HL-60 (cell line): ENCODE measurements around the gene CHRNA1.

Experiments used
- DNase-seq, 2 experiments: peaks; one replicate each; pipeline ENCODE4 v3.0.0-alpha.2; 2010 to 2020; ENCODE audit warnings: low read depth in 1 of 2, low spot score in 1 of 2
- H3K27ac ChIP-seq: fragments of 250-450 bp; sonication (Bioruptor Pico); replicated peaks from 2 replicates; pipeline ENCODE4 v1.5.1; 2020; ENCODE audit warnings: mild to moderate bottlenecking, moderate library complexity
- H3K27me3 ChIP-seq: fragments of 250-450 bp; sonication (Bioruptor Pico); 2 replicates; pipeline ENCODE4 v1.5.1; 2021; ENCODE audit warnings: mild to moderate bottlenecking, moderate library complexity; ENCODE audit not compliant: insufficient read depth, poor library complexity, severe bottlenecking
- H3K4me3 ChIP-seq: replicated peaks from 2 replicates; pipeline ENCODE4 v1.5.1; 2011; ENCODE audit warnings: mild to moderate bottlenecking, control low read depth, low read length; ENCODE audit not compliant: insufficient read depth
- GABPA ChIP-seq: IDR thresholded peaks from 2 replicates; pipeline ENCODE4 v1.6.1; 2012; ENCODE audit warnings: low read depth
- POLR2AphosphoS5 ChIP-seq: IDR thresholded peaks from 2 replicates; pipeline ENCODE4 v1.6.1; 2012; ENCODE audit warnings: low read depth
- REST ChIP-seq: IDR thresholded peaks from 2 replicates; pipeline ENCODE4 v1.6.1; 2012; ENCODE audit warnings: low read depth; ENCODE audit not compliant: insufficient replicate concordance
- SPI1 ChIP-seq: IDR thresholded peaks from 2 replicates; pipeline ENCODE4 v1.6.1; 2012; ENCODE audit warnings: low read depth, mild to moderate bottlenecking, borderline replicate concordance
- TF ChIP-seq, protein P1 (sequence below): IDR thresholded peaks from one replicate; pipeline ENCODE4 v1.5.1; 2011; ENCODE audit warnings: low read length, control low read depth, inconsistent platforms; ENCODE audit not compliant: insufficient read depth

Gene CHRNA1

DNA sequence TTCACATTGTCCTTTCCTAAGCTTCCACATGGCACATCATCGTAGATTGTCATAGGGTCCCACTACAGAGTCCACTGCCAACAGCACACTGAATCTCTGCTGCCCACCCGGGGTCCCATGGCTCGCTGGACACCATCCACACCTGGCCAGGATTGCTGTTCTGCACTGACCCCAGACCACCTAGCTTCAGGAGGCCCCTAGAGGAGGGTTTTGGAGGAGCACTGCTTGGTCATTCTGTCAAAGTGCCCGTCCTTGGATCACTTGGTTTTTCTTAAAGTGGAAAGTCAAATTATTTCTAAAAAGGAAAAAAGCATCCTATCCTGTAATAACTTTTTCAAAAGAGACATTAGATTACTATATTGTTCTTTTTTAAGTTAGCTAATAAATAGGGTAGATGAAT lies 59.0 kb downstream of the CHRNA1 start:
- H3K4me3 ChIP-seq, result no peak overlapping the region
- peak overlapping the region; percentile 18; the same call in 1 of the 2 replicates for H3K27ac ChIP-seq
- no peaks in the 10 kb centered on the region for H3K27me3 ChIP-seq
- DNase-seq, result no peak
- no peak for TF ChIP-seq GABPA
- TF ChIP-seq REST, result no peak
- no peak for TF ChIP-seq SPI1
- TF ChIP-seq, protein P1, sequence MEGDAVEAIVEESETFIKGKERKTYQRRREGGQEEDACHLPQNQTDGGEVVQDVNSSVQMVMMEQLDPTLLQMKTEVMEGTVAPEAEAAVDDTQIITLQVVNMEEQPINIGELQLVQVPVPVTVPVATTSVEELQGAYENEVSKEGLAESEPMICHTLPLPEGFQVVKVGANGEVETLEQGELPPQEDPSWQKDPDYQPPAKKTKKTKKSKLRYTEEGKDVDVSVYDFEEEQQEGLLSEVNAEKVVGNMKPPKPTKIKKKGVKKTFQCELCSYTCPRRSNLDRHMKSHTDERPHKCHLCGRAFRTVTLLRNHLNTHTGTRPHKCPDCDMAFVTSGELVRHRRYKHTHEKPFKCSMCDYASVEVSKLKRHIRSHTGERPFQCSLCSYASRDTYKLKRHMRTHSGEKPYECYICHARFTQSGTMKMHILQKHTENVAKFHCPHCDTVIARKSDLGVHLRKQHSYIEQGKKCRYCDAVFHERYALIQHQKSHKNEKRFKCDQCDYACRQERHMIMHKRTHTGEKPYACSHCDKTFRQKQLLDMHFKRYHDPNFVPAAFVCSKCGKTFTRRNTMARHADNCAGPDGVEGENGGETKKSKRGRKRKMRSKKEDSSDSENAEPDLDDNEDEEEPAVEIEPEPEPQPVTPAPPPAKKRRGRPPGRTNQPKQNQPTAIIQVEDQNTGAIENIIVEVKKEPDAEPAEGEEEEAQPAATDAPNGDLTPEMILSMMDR, result no peak
- TF ChIP-seq POLR2AphosphoS5, result no peak

- Histone ChIP-seq H3K27me3 (no peaks in the 10 kb centered on the region), H3K27ac (peak overlapping the region; percentile 39), H3K4me3 (no peak overlapping the region)
- peak in 1 of 2 experiments; percentile 68 for DNase-seq
- TF ChIP-seq, protein P1, result no peak
- TF ChIP-seq SPI1, result no peak
- no peak for TF ChIP-seq POLR2AphosphoS5
- no peak for TF ChIP-seq REST
- TF ChIP-seq GABPA, result no peak
Measured at GRCh38 chr2:174704642-174705041, 59.6 kb downstream of the CHRNA1 start.

GRCh38 chr2:174704061-174704460 lies 60.2 kb downstream of the CHRNA1 start:
- no peaks in the 10 kb centered on the region for H3K27me3 ChIP-seq
- DNase-seq, result peak in 1 of 2 experiments; percentile 60
- TF ChIP-seq POLR2AphosphoS5 (no peak), SPI1 (peak; percentile 33; the same call in 1 of the 2 replicates)
- peak overlapping the region; percentile 39 for H3K27ac ChIP-seq
- no peak overlapping the region for H3K4me3 ChIP-seq

DNA sequence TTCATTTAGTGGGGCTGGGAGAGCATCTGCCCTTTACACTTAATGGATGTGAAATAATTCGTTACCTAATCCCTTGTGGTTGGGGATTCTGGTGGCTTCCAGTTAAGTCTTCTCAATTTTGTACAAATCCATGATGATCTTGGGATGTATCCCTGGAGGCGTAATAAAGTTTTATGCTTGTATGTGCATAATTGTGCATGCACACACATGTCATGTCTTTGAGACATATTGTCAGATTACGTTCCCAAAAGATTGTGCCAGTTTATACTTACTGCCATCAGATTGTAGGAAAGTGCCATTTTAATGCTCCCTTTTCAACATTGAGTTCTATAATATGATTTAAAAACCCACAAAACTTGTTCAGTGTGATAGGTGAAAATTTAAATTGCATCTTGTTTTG lies 60.8 kb downstream of the CHRNA1 start:
- no peak for DNase-seq

GRCh38 chr2:174702541-174702940 lies 61.7 kb downstream of the CHRNA1 start:
- no peak overlapping the region for H3K4me3 ChIP-seq
- H3K27me3 ChIP-seq, result no peaks in the 10 kb centered on the region
- no peak overlapping the region; the same call in 1 of the 2 replicates for H3K27ac ChIP-seq
- DNase-seq, result no peak
- TF ChIP-seq POLR2AphosphoS5, result no peak
- no peak for TF ChIP-seq REST
- no peak for TF ChIP-seq GABPA
- TF ChIP-seq, protein P1, result no peak
- no peak for TF ChIP-seq SPI1

More for the DNA sequence above, 60.8 kb downstream of the CHRNA1 start:
- no peaks in the 10 kb centered on the region for H3K27me3 ChIP-seq
- peak overlapping the region; percentile 6; the same call in 1 of the 2 replicates for H3K27ac ChIP-seq
- TF ChIP-seq SPI1 (no peak), POLR2AphosphoS5 (no peak)
- no peak overlapping the region for H3K4me3 ChIP-seq
